Subcutaneous abdominal adipose tissue (tissue), 5 donors: ENCODE results near the gene MARCOL.

ENCODE experiments used
- H3K27ac ChIP-seq: one replicate; pipeline ENCODE4 v1.7.0; 2013; ENCODE audit warnings: low read depth, mild to moderate bottlenecking, inconsistent platforms, low read length, moderate library complexity
- H3K27me3 ChIP-seq, 5 donors: one replicate each; pipeline ENCODE4 v1.7.0; 2013; ENCODE audit warnings: low read length in 5 of 5, inconsistent platforms in 1 of 5; ENCODE audit not compliant: control insufficient read depth in 5 of 5, insufficient read depth in 4 of 5
- H3K36me3 ChIP-seq, 5 donors: one replicate each; pipeline ENCODE4 v1.7.0; 2013; ENCODE audit warnings: low read length in 5 of 5; ENCODE audit not compliant: control insufficient read depth in 5 of 5, insufficient read depth in 5 of 5
- H3K4me1 ChIP-seq, 5 donors: one replicate each; pipeline ENCODE4 v1.7.0; 2013; ENCODE audit warnings: low read length in 5 of 5, mild to moderate bottlenecking in 3 of 5, moderate library complexity in 1 of 5; ENCODE audit not compliant: control insufficient read depth in 5 of 5, insufficient read depth in 5 of 5
- H3K4me3 ChIP-seq, 5 donors: one replicate each; pipeline ENCODE4 v1.7.0; 2013; ENCODE audit warnings: low read length in 5 of 5, low read depth in 1 of 5
- H3K9ac ChIP-seq, 5 donors: one replicate each; pipeline ENCODE4 v1.7.0; 2013; ENCODE audit warnings: low read length in 5 of 5, mild to moderate bottlenecking in 4 of 5, moderate library complexity in 3 of 5
- H3K9me3 ChIP-seq, 5 donors: one replicate each; pipeline ENCODE4 v1.7.0; 2013; ENCODE audit warnings: low read length in 5 of 5; ENCODE audit not compliant: control insufficient read depth in 5 of 5
- donor health status: healthy.
- donor health status: healthy.
- donor health status: healthy.
- donor health status: healthy.
- donor health status: healthy.

MARCOL gene

GRCh38 chr5:148209151-148209770, 29.1 kb upstream of the MARCOL start:
- no peaks in the 10 kb centered on the region for H3K9me3 ChIP-seq
- no peak overlapping the region for H3K27ac ChIP-seq
- H3K9ac ChIP-seq: no peak overlapping the region
- no peak overlapping the region for H3K4me3 ChIP-seq
- H3K36me3 ChIP-seq: no peaks in the 10 kb centered on the region
- no peaks in the 10 kb centered on the region for H3K27me3 ChIP-seq
- peaks cover 0 to 25% (median 10%) of the 10 kb centered on the region in 5 donors for H3K4me1 ChIP-seq

GRCh38 chr5:148214665-148215185, 23.6 kb upstream of the MARCOL start:
- Histone ChIP-seq H3K27ac (no peak overlapping the region), H3K36me3 (no peaks in the 10 kb centered on the region), H3K27me3 (no peaks in the 10 kb centered on the region), H3K9ac (no peak overlapping the region), H3K4me1 (no peaks in the 10 kb centered on the region), H3K9me3 (no peaks in the 10 kb centered on the region), H3K4me3 (no peak overlapping the region)

DNA sequence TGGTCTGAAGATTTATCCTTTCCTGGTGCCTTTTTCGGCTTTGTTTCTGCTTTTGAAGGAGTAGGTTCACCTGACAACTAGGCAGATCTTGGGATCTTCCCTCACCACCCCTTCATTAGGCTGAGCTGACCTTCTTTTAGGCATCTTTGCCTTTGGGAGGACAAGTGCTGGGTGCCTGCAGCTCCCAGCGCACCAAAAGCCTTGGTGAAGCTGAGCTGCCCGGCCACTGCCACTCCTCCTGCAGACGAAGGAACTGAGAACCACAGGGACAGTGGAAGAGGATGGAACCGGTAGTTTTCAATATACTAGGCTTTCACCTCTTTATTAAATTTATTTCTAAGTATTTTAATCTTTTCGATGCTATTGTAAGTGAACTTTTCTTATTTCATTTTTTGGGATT, 16.8 kb upstream of the MARCOL start:
- no peak overlapping the region for H3K27ac ChIP-seq
- H3K9ac ChIP-seq: no peak overlapping the region
- no peaks in the 10 kb centered on the region for H3K4me1 ChIP-seq
- no peak overlapping the region for H3K4me3 ChIP-seq
- no peaks in the 10 kb centered on the region for H3K9me3 ChIP-seq
- no peaks in the 10 kb centered on the region for H3K27me3 ChIP-seq
- no peaks in the 10 kb centered on the region for H3K36me3 ChIP-seq

GRCh38 chr5:148224117-148224742, 14.1 kb upstream of the MARCOL start:
- Histone ChIP-seq H3K4me1 (no peaks in the 10 kb centered on the region), H3K36me3 (no peaks in the 10 kb centered on the region), H3K27me3 (no peaks in the 10 kb centered on the region), H3K9ac (no peak overlapping the region), H3K9me3 (no peaks in the 10 kb centered on the region), H3K27ac (no peak overlapping the region), H3K4me3 (no peak overlapping the region)

DNA sequence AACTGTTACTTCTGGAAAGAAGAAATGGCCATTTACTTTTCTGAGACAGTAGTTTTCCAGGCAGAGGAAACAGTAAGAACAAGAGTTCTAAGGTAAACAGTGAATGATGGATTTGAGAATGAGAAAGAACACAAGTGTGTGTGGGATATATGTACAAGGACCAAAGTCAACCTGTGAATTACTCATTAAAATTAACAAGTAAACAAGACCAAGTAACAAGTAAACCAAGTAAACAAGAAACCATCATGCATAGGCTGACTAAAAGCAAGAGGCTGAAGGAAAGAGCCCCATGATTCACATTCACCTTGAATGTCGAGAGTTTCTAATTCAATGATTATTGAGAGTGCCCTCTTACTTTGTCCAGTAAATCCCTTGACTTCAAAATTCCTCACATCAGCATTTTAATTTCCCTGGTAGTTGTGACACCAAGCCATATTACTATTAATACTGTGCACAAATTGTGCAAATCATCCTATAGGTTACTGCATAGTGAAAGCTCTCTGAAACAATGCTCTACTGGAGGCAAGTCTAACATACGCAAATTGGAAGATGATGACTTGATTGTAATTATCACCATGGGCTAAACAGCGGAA, 9.8 kb upstream of the MARCOL start:
- H3K36me3 ChIP-seq: no peaks in the 10 kb centered on the region
- H3K27me3 ChIP-seq: no peaks in the 10 kb centered on the region
- no peak overlapping the region for H3K27ac ChIP-seq
- H3K9ac ChIP-seq: no peak overlapping the region
- H3K9me3 ChIP-seq: no peaks in the 10 kb centered on the region
- H3K4me3 ChIP-seq: no peak overlapping the region
- no peaks in the 10 kb centered on the region for H3K4me1 ChIP-seq

DNA sequence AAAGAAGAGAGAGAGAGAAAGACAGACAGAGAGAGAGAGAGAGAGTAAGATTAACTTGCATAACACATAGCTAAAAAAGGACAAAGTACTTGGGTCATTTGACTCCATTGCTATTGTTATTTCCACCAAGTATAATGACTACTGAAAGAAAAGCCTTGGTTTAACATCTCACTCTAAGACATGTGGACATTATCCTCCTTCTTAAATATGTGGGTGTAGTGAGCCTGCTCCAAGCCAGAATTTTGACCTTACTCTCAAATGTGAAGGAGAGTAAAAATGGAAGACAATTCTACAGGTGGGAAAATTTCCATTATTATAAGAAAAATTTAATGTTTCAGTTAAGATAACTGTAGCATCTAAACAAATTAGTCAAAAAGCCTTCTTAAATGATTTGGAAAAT, 8.5 kb upstream of the MARCOL start:
- Histone ChIP-seq H3K27ac (no peak overlapping the region), H3K9me3 (no peaks in the 10 kb centered on the region), H3K36me3 (no peaks in the 10 kb centered on the region), H3K9ac (no peak overlapping the region), H3K4me1 (no peaks in the 10 kb centered on the region), H3K4me3 (no peak overlapping the region), H3K27me3 (no peaks in the 10 kb centered on the region)

GRCh38 chr5:148230240-148230639, 8.1 kb upstream of the MARCOL start:
- Histone ChIP-seq H3K27ac (no peak overlapping the region), H3K4me3 (no peak overlapping the region), H3K9me3 (no peaks in the 10 kb centered on the region), H3K4me1 (no peaks in the 10 kb centered on the region), H3K9ac (no peak overlapping the region), H3K36me3 (no peaks in the 10 kb centered on the region), H3K27me3 (no peaks in the 10 kb centered on the region)

- Histone ChIP-seq H3K4me3 (no peak overlapping the region), H3K4me1 (no peaks in the 10 kb centered on the region), H3K27me3 (no peaks in the 10 kb centered on the region), H3K9ac (no peak overlapping the region), H3K36me3 (no peaks in the 10 kb centered on the region), H3K27ac (no peak overlapping the region), H3K9me3 (peaks cover 0 to 1% (median 0%) of the 10 kb centered on the region in 5 donors)
Observed at GRCh38 chr5:148237785-148238417, 424 bp upstream of the MARCOL start.

DNA sequence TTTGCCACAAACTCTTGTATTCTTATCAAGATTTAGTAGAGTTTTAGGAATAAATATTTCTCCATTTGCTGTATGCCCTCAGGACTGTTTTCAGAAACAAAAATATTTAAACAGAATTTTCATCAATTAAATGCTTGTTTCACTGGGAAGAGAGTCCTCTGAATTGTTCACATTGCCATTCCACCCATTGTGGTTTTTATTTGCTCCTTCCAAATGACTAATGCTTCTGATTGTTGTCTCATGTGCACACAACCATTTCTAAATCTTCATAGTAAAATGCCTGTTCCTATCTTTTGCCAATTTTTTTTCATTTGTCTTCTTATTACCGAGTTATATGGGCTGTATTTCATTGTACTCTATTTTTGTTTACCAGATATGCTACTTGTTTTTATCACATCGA, 10.6 kb downstream of the MARCOL start:
- Histone ChIP-seq H3K36me3 (no peaks in the 10 kb centered on the region), H3K27ac (no peak overlapping the region), H3K9ac (no peak overlapping the region), H3K27me3 (no peaks in the 10 kb centered on the region), H3K4me1 (no peaks in the 10 kb centered on the region), H3K4me3 (no peak overlapping the region), H3K9me3 (peaks cover 3 to 12% (median 5%) of the 10 kb centered on the region in 5 donors)

GRCh38 chr5:148255456-148255855, 17.1 kb downstream of the MARCOL start:
- peaks cover 18 to 46% (median 20%) of the 10 kb centered on the region in 5 donors for H3K9me3 ChIP-seq
- H3K4me3 ChIP-seq: no peak overlapping the region
- no peak overlapping the region for H3K9ac ChIP-seq

More at GRCh38 chr5:148255456-148255855, 17.1 kb downstream of the MARCOL start:
- no peaks in the 10 kb centered on the region for H3K27me3 ChIP-seq
- H3K4me1 ChIP-seq: no peaks in the 10 kb centered on the region
- H3K27ac ChIP-seq: no peak overlapping the region
- no peaks in the 10 kb centered on the region for H3K36me3 ChIP-seq
